Dendritic cell treated with granulocyte-macrophage colony-stimulating factor and Interleukin-4, amounts not matched to agents 40 ng/mL and 50 ng/mL, for 4 days (primary cell): ENCODE measurements around the gene TCEA2.

Source experiments
- H3K27ac Mint-ChIP-seq: one replicate; pipeline ENCODE4 v1.8.0; 2022; ENCODE audit warnings: mild to moderate bottlenecking, mixed read lengths
- H3K27me3 Mint-ChIP-seq: one replicate; pipeline ENCODE4 v1.8.0; 2022; ENCODE audit warnings: mild to moderate bottlenecking, mixed read lengths
- H3K36me3 Mint-ChIP-seq: one replicate; pipeline ENCODE4 v1.8.0; 2022; ENCODE audit warnings: low read depth, mixed read lengths
- H3K4me1 Mint-ChIP-seq: one replicate; pipeline ENCODE4 v1.8.0; 2022; ENCODE audit warnings: low read depth, mixed read lengths
- H3K4me3 Mint-ChIP-seq: one replicate; pipeline ENCODE4 v1.8.0; 2022; ENCODE audit warnings: mild to moderate bottlenecking, moderate library complexity, mixed read lengths
- H3K9me3 Mint-ChIP-seq: one replicate; pipeline ENCODE4 v1.8.0; 2022; ENCODE audit warnings: mixed read lengths
- intact Hi-C: fragments of 100-400 bp; cut with micrococcal nuclease; formaldehyde crosslinking; loops from one replicate; pipeline ENCODE4 v1.15.0; 2022

Gene TCEA2

GRCh38 chr20:64091340-64091739, 28.3 kb downstream of the TCEA2 start:
- Mint-ChIP-seq H3K4me3 (no peak overlapping the region), H3K4me1 (peaks cover 11% of the 10 kb centered on the region)

GRCh38 chr20:64091770-64092169, 28.8 kb downstream of the TCEA2 start:
- peaks cover 6% of the 10 kb centered on the region for H3K27me3 Mint-ChIP-seq
- no peak overlapping the region for H3K27ac Mint-ChIP-seq
- H3K4me1 Mint-ChIP-seq: peaks cover 11% of the 10 kb centered on the region
- peaks cover 8% of the 10 kb centered on the region for H3K36me3 Mint-ChIP-seq
- H3K4me3 Mint-ChIP-seq: no peak overlapping the region
- intact Hi-C loops: no loop called here
- H3K9me3 Mint-ChIP-seq: peaks cover 4% of the 10 kb centered on the region

More at GRCh38 chr20:64091340-64091739, 28.3 kb downstream of the TCEA2 start:
- Mint-ChIP-seq H3K27me3 (peaks cover 8% of the 10 kb centered on the region), H3K9me3 (no peaks in the 10 kb centered on the region), H3K36me3 (peaks cover 4% of the 10 kb centered on the region), H3K27ac (no peak overlapping the region)
- intact Hi-C loops: no loop called here

- H3K27ac Mint-ChIP-seq: no peak overlapping the region
- peaks cover 9% of the 10 kb centered on the region for H3K9me3 Mint-ChIP-seq
- peaks cover 5% of the 10 kb centered on the region for H3K27me3 Mint-ChIP-seq
- H3K4me3 Mint-ChIP-seq: no peak overlapping the region
- H3K36me3 Mint-ChIP-seq: peaks cover 13% of the 10 kb centered on the region
- peaks cover 11% of the 10 kb centered on the region for H3K4me1 Mint-ChIP-seq
- intact Hi-C loops: no loop called here
Observed at GRCh38 chr20:64092258-64093012, 29.4 kb downstream of the TCEA2 start.

GRCh38 chr20:64093013-64093503, 30.1 kb downstream of the TCEA2 start:
- Mint-ChIP-seq H3K27ac (no peak overlapping the region), H3K4me3 (no peak overlapping the region), H3K4me1 (peaks cover 11% of the 10 kb centered on the region), H3K27me3 (peaks cover 3% of the 10 kb centered on the region), H3K36me3 (peaks cover 19% of the 10 kb centered on the region), H3K9me3 (peaks cover 9% of the 10 kb centered on the region)
- intact Hi-C loops: no loop called here

GRCh38 chr20:64095455-64095854, 32.5 kb downstream of the TCEA2 start:
- Mint-ChIP-seq H3K27me3 (no peaks in the 10 kb centered on the region), H3K4me1 (peaks cover 11% of the 10 kb centered on the region), H3K27ac (no peak overlapping the region), H3K4me3 (no peak overlapping the region), H3K36me3 (peaks cover 40% of the 10 kb centered on the region), H3K9me3 (peaks cover 9% of the 10 kb centered on the region)
- intact Hi-C loops: no loop called here

GRCh38 chr20:64095927-64096326, 32.9 kb downstream of the TCEA2 start:
- H3K4me1 Mint-ChIP-seq: peaks cover 11% of the 10 kb centered on the region
- peaks cover 5% of the 10 kb centered on the region for H3K27me3 Mint-ChIP-seq
- intact Hi-C loops: no loop called here
- no peak overlapping the region for H3K27ac Mint-ChIP-seq
- H3K4me3 Mint-ChIP-seq: no peak overlapping the region
- H3K36me3 Mint-ChIP-seq: peaks cover 40% of the 10 kb centered on the region
- peaks cover 9% of the 10 kb centered on the region for H3K9me3 Mint-ChIP-seq

GRCh38 chr20:64096535-64096934, 33.5 kb downstream of the TCEA2 start:
- Mint-ChIP-seq H3K4me1 (peaks cover 8% of the 10 kb centered on the region), H3K9me3 (peaks cover 9% of the 10 kb centered on the region), H3K27ac (no peak overlapping the region), H3K4me3 (no peak overlapping the region), H3K36me3 (peaks cover 40% of the 10 kb centered on the region), H3K27me3 (peaks cover 11% of the 10 kb centered on the region)
- intact Hi-C loops: no loop called here

GRCh38 chr20:64098471-64099013, 35.5 kb downstream of the TCEA2 start:
- Mint-ChIP-seq H3K27me3 (peaks cover 28% of the 10 kb centered on the region), H3K9me3 (peaks cover 9% of the 10 kb centered on the region), H3K36me3 (peaks cover 40% of the 10 kb centered on the region), H3K4me1 (no peaks in the 10 kb centered on the region), H3K4me3 (no peak overlapping the region), H3K27ac (no peak overlapping the region)
- intact Hi-C loops: no loop called here

- Mint-ChIP-seq H3K4me3 (no peak overlapping the region), H3K27ac (no peak overlapping the region), H3K36me3 (peaks cover 40% of the 10 kb centered on the region), H3K27me3 (peaks cover 35% of the 10 kb centered on the region), H3K9me3 (peaks cover 9% of the 10 kb centered on the region), H3K4me1 (no peaks in the 10 kb centered on the region)
- intact Hi-C loops: no loop called here
Observed at GRCh38 chr20:64099086-64099786, 36.2 kb downstream of the TCEA2 start.

- H3K4me3 Mint-ChIP-seq: no peak overlapping the region
- intact Hi-C loops: no loop called here
- H3K4me1 Mint-ChIP-seq: no peaks in the 10 kb centered on the region
- peaks cover 40% of the 10 kb centered on the region for H3K36me3 Mint-ChIP-seq
- peaks cover 38% of the 10 kb centered on the region for H3K27me3 Mint-ChIP-seq
- H3K9me3 Mint-ChIP-seq: peaks cover 9% of the 10 kb centered on the region
- H3K27ac Mint-ChIP-seq: no peak overlapping the region
Observed at GRCh38 chr20:64099880-64100565, 37.0 kb downstream of the TCEA2 start.

GRCh38 chr20:64100566-64100888, 37.5 kb downstream of the TCEA2 start:
- peaks cover 9% of the 10 kb centered on the region for H3K9me3 Mint-ChIP-seq
- no peaks in the 10 kb centered on the region for H3K4me1 Mint-ChIP-seq
- H3K36me3 Mint-ChIP-seq: peaks cover 40% of the 10 kb centered on the region
- peaks cover 39% of the 10 kb centered on the region for H3K27me3 Mint-ChIP-seq
- intact Hi-C loops: no loop called here
- H3K4me3 Mint-ChIP-seq: no peak overlapping the region
- H3K27ac Mint-ChIP-seq: no peak overlapping the region

- intact Hi-C loops: no loop called here
- Mint-ChIP-seq H3K4me3 (no peak overlapping the region), H3K9me3 (peaks cover 9% of the 10 kb centered on the region), H3K36me3 (peaks cover 38% of the 10 kb centered on the region), H3K4me1 (no peaks in the 10 kb centered on the region), H3K27ac (no peak overlapping the region), H3K27me3 (peaks cover 45% of the 10 kb centered on the region)
Observed at GRCh38 chr20:64100946-64101688, 38.1 kb downstream of the TCEA2 start.

- Mint-ChIP-seq H3K4me1 (no peaks in the 10 kb centered on the region), H3K4me3 (peak overlapping the region; percentile 10), H3K36me3 (peaks cover 30% of the 10 kb centered on the region), H3K27me3 (peaks cover 51% of the 10 kb centered on the region), H3K9me3 (peaks cover 3% of the 10 kb centered on the region), H3K27ac (no peak overlapping the region)
- intact Hi-C loops: no loop called here
Observed at GRCh38 chr20:64101731-64102621, 39.0 kb downstream of the TCEA2 start.
